Activated T-cell treated with anti-CD3 and anti-CD28 coated beads, Interleukin-2, amount 50 U/mL, for 1 hour (primary cell): ENCODE measurements around the gene RPS21.

Experiments
- DNase-seq: peaks from one replicate; pipeline ENCODE4 v3.0.0-alpha.2; 2020

Gene RPS21

GRCh38 chr20:62386383-62387218 lies at the start of gene RPS21:
RPS21 (plus strand) TSS chr20:62387103; CDS start chr20:62387339, 236 bp downstream.
- DNase-seq: peak; percentile 92

GRCh38 chr20:62337558-62338293 lies 49.2 kb upstream of the RPS21 start:
- no peak for DNase-seq

- no peak for DNase-seq
Measured at GRCh38 chr20:62338294-62338620, 48.6 kb upstream of the RPS21 start.

GRCh38 chr20:62339647-62340062 lies 47.2 kb upstream of the RPS21 start:
- DNase-seq: no peak

GRCh38 chr20:62342910-62343309 lies 44.0 kb upstream of the RPS21 start:
- no peak for DNase-seq

GRCh38 chr20:62344092-62344491 lies 42.8 kb upstream of the RPS21 start:
- no peak for DNase-seq

- no peak for DNase-seq
Measured at GRCh38 chr20:62344782-62345181, 42.1 kb upstream of the RPS21 start.

GRCh38 chr20:62345681-62346370 lies 41.1 kb upstream of the RPS21 start:
- no peak for DNase-seq

- DNase-seq: no peak
Measured at GRCh38 chr20:62346398-62347150, 40.3 kb upstream of the RPS21 start.

- DNase-seq: no peak
Measured at GRCh38 chr20:62347151-62347404, 39.8 kb upstream of the RPS21 start.

GRCh38 chr20:62347445-62347844 lies 39.5 kb upstream of the RPS21 start:
- no peak for DNase-seq

GRCh38 chr20:62348604-62349003 lies 38.3 kb upstream of the RPS21 start:
- DNase-seq: no peak

- no peak for DNase-seq
Measured at GRCh38 chr20:62349556-62350097, 37.3 kb upstream of the RPS21 start.

- DNase-seq: no peak
Measured at GRCh38 chr20:62350098-62350628, 36.7 kb upstream of the RPS21 start.

- DNase-seq: no peak
Measured at GRCh38 chr20:62350629-62351422, 36.1 kb upstream of the RPS21 start.

GRCh38 chr20:62351469-62352401 lies 35.2 kb upstream of the RPS21 start:
- no peak for DNase-seq

- DNase-seq: no peak
Measured at GRCh38 chr20:62352402-62353288, 34.3 kb upstream of the RPS21 start.

GRCh38 chr20:62353289-62354030 lies 33.4 kb upstream of the RPS21 start:
- DNase-seq: no peak
